Peyer's patch (tissue), 4 donors: ENCODE measurements around the gene ALKBH2. TPM values are rescaled to one million over a fixed set of nuclear protein-coding genes. Genes with fewer than 3 reads are reported as not detected.
A peak's percentile ranks its signal among the peaks of the same experiment; 100 is the strongest.

Experiments
- DNase-seq, 3 donors: peaks; one replicate each; pipeline ENCODE4 v3.0.0-alpha.2; 2017 to 2019
- H3K27ac ChIP-seq, 4 donors: fragments of 200-600 bp; sonication (generic); one replicate each; pipeline ENCODE4 v1.5.1; 2016 to 2019
- H3K27me3 ChIP-seq, 2 donors: fragments of 200-600 bp; sonication (generic); one replicate each; pipeline ENCODE4 v1.5.1; 2019
- H3K36me3 ChIP-seq, 3 donors: fragments of 200-600 bp; sonication (generic); one replicate each; pipeline ENCODE4 v1.5.1; 2016 to 2019
- H3K4me1 ChIP-seq, 4 donors: fragments of 200-600 bp; sonication (generic); one replicate each; pipeline ENCODE4 v1.5.1; 2016 to 2019
- H3K4me3 ChIP-seq, 4 donors: fragments of 200-600 bp; sonication (generic); 1 replicate in 3 of 4; 2 replicates in 1 of 4; pipeline ENCODE4 v1.5.1; 2016 to 2019; ENCODE audit warnings: mild to moderate bottlenecking in 1 of 4
- H3K9me3 ChIP-seq, 4 donors: fragments of 200-600 bp; sonication (generic); one replicate each; pipeline ENCODE4 v1.5.1; 2016 to 2019; ENCODE audit warnings: mild to moderate bottlenecking in 1 of 4
- CTCF ChIP-seq, 6 experiments: fragments of 450-650 bp in 4 of 6; fragments of 200-600 bp in 2 of 6; sonication (generic) in 1 of 6; IDR thresholded peaks; one replicate each; pipeline ENCODE4 v1.5.1; 2017 to 2019; ENCODE audit warnings: antibody characterized with exemption in 6 of 6, mild to moderate bottlenecking in 3 of 6, moderate library complexity in 1 of 6
- POLR2A ChIP-seq, 2 donors: fragments of 450-650 bp; IDR thresholded peaks; one replicate each; pipeline ENCODE4 v1.5.1; 2017; ENCODE audit warnings: antibody characterized with exemption in 2 of 2, mild to moderate bottlenecking in 2 of 2, moderate library complexity in 2 of 2
- total RNA-seq, 4 donors: library from RNA; depleted of rRNA; stranded (reverse); fragments of >200 nt; gene quantifications; one replicate each; pipeline ENCODE4 v1.1.0, GENCODE V29; 2016

Gene ALKBH2
- total RNA-seq, 4 donors from 2014 or later, result 5.2 to 26.4 (median 7.3) TPM

GRCh38 chr12:109097435-109098182 is 4.3 kb upstream of the ALKBH2 start, which contains the start of gene UNG:
TSS of gene UNG (plus strand) at chr12:109097597. CDS start at chr12:109097680, 83 bp downstream.
- TF ChIP-seq CTCF (IDR thresholded peaks at IDR 0.05) (no peak), POLR2A (IDR thresholded peaks at IDR 0.05) (no peak)
- H3K27ac ChIP-seq, result peak within 1 kb of the TSS; percentile 66 to 88 (median 86)
- peaks cover 0 to 27% (median 5%) of the 10 kb centered on the region in 4 donors for H3K4me1 ChIP-seq
- DNase-seq, result peak; percentile 98 to 99 (median 99)
- no peaks in the 10 kb centered on the region for H3K27me3 ChIP-seq
- H3K4me3 ChIP-seq, result peak within 1 kb of the TSS; percentile 69 to 82 (median 75)
- H3K36me3 ChIP-seq, result peaks cover 0 to 9% (median 0%) of the 10 kb centered on the region in 3 donors
- no peaks in the 10 kb centered on the region for H3K9me3 ChIP-seq

GRCh38 chr12:109097140-109097434 is 3.8 kb upstream of the ALKBH2 start:
- H3K27ac ChIP-seq, result no peak overlapping the region
- no peaks in the 10 kb centered on the region for H3K27me3 ChIP-seq
- H3K36me3 ChIP-seq, result peaks cover 0 to 4% (median 0%) of the 10 kb centered on the region in 3 donors
- H3K4me3 ChIP-seq, result no peak overlapping the region
- TF ChIP-seq POLR2A (IDR thresholded peaks at IDR 0.05) (no peak), CTCF (IDR thresholded peaks at IDR 0.05) (no peak)
- H3K4me1 ChIP-seq, result peaks cover 0 to 32% (median 5%) of the 10 kb centered on the region in 4 donors
- H3K9me3 ChIP-seq, result no peaks in the 10 kb centered on the region
- DNase-seq, result no peak

- H3K27ac ChIP-seq, result peak overlapping the region in 3 of 4 donors; percentile 60 to 65 (median 62)
- no peak for DNase-seq
These were observed 713 bp downstream of the ALKBH2 start for GRCh38 chr12:109092497-109093021.

GRCh38 chr12:109089683-109090082 is 3.6 kb downstream of the ALKBH2 start:
- TF ChIP-seq CTCF (IDR thresholded peaks at IDR 0.05), result no peak
- TF ChIP-seq POLR2A (IDR thresholded peaks at IDR 0.05), result no peak
- DNase-seq, result no peak
- Histone ChIP-seq H3K9me3 (no peaks in the 10 kb centered on the region), H3K4me1 (peaks cover 0 to 17% (median 1%) of the 10 kb centered on the region in 4 donors), H3K36me3 (peaks cover 0 to 41% (median 3%) of the 10 kb centered on the region in 3 donors), H3K27ac (no peak overlapping the region), H3K27me3 (no peaks in the 10 kb centered on the region), H3K4me3 (no peak overlapping the region)

More at GRCh38 chr12:109092497-109093021, 713 bp downstream of the ALKBH2 start:
- no peaks in the 10 kb centered on the region for H3K27me3 ChIP-seq
- H3K9me3 ChIP-seq, result no peaks in the 10 kb centered on the region
- TF ChIP-seq POLR2A (IDR thresholded peaks at IDR 0.05) (no peak), CTCF (IDR thresholded peaks at IDR 0.05) (no peak)
- H3K36me3 ChIP-seq, result peaks cover 0 to 23% (median 0%) of the 10 kb centered on the region in 3 donors
- H3K4me1 ChIP-seq, result peaks cover 0 to 16% (median 4%) of the 10 kb centered on the region in 4 donors
- peak overlapping the region; percentile 34 to 62 (median 52) for H3K4me3 ChIP-seq

GRCh38 chr12:109088818-109089217 is 4.5 kb downstream of the ALKBH2 start:
- peaks cover 0 to 50% (median 3%) of the 10 kb centered on the region in 3 donors for H3K36me3 ChIP-seq
- peaks cover 0 to 17% (median 1%) of the 10 kb centered on the region in 4 donors for H3K4me1 ChIP-seq
- H3K27ac ChIP-seq, result no peak overlapping the region
- H3K27me3 ChIP-seq, result no peaks in the 10 kb centered on the region
- H3K9me3 ChIP-seq, result no peaks in the 10 kb centered on the region
- DNase-seq, result no peak
- TF ChIP-seq POLR2A (IDR thresholded peaks at IDR 0.05) (no peak), CTCF (IDR thresholded peaks at IDR 0.05) (no peak)
- H3K4me3 ChIP-seq, result no peak overlapping the region
